Smooth muscle cell (in vitro differentiated cells): Measurements from ENCODE around the gene PLA2G2F. TPM values are rescaled to one million over a fixed set of nuclear protein-coding genes. Genes with fewer than 3 reads are reported as not detected.
A peak's percentile ranks its signal among the peaks of the same experiment; 100 is the strongest.

Source experiments
- DNase-seq: peaks from one replicate; lab custom pipeline; 2025; ENCODE audit not compliant: unreplicated experiment; lab: John Stamatoyannopoulos, UW
- H2AFZ ChIP-seq: fragments of 200-600 bp; sonication (generic); 2 replicates; pipeline ENCODE4 v1.6.0; 2016; ENCODE audit warnings: antibody characterized with exemption, low read depth, mild to moderate bottlenecking
- H3F3A ChIP-seq: fragments of 200-600 bp; sonication (generic); 2 replicates; pipeline ENCODE4 v1.6.0; 2017; ENCODE audit warnings: antibody characterized with exemption, low read depth
- H3K27ac ChIP-seq: fragments of 200-600 bp; sonication (generic); 2 replicates; pipeline ENCODE4 v1.5.1; 2016; ENCODE audit warnings: low read depth, mild to moderate bottlenecking
- H3K27me3 ChIP-seq: fragments of 200-600 bp; sonication (generic); 2 replicates; pipeline ENCODE4 v1.6.1; 2016; ENCODE audit warnings: low read depth, mild to moderate bottlenecking
- H3K36me3 ChIP-seq: fragments of 200-600 bp; sonication (generic); 2 replicates; pipeline ENCODE4 v1.5.1; 2016; ENCODE audit warnings: low read depth
- H3K4me1 ChIP-seq: fragments of 200-600 bp; sonication (generic); 2 replicates; pipeline ENCODE4 v1.5.1; 2016; ENCODE audit warnings: low read depth
- H3K4me2 ChIP-seq: fragments of 200-600 bp; sonication (generic); 2 replicates; pipeline ENCODE4 v1.6.0; 2016; ENCODE audit warnings: mild to moderate bottlenecking
- H3K4me3 ChIP-seq: fragments of 200-600 bp; sonication (generic); 2 replicates; pipeline ENCODE4 v1.5.1; 2016; ENCODE audit warnings: mild to moderate bottlenecking
- H3K79me2 ChIP-seq: fragments of 200-600 bp; sonication (generic); 2 replicates; pipeline ENCODE4 v1.6.0; 2016; ENCODE audit warnings: low read depth, mild to moderate bottlenecking
- H3K9ac ChIP-seq: fragments of 200-600 bp; sonication (generic); 2 replicates; pipeline ENCODE4 v1.6.0; 2016; ENCODE audit warnings: low read depth
- H3K9me3 ChIP-seq: fragments of 200-600 bp; sonication (generic); replicated peaks from 2 replicates; pipeline ENCODE4 v1.5.1; 2016; ENCODE audit warnings: low read depth
- H4K20me1 ChIP-seq: fragments of 200-600 bp; sonication (generic); 2 replicates; pipeline ENCODE4 v1.6.0; 2016; ENCODE audit warnings: low read depth
- WGBS: methylation state at CpG from one replicate; pipeline ENCODE4 v1.1.7; 2016; ENCODE audit warnings: low lambda C conversion rate; 5-methylcytosine and 5-hydroxymethylcytosine counted together
- polyA plus RNA-seq: library from polyadenylated mRNA; unstranded; fragments of >200 nt; fragmentation: Nextera tagmentation; extraction: Ambion mirVana; gene quantifications from 2 replicates; pipeline ENCODE4 v1.2.1, GENCODE V29; 2016
- total RNA-seq: library from RNA; depleted of rRNA; stranded (reverse); fragments of >200 nt; gene quantifications from 2 replicates; pipeline ENCODE4 v1.2.3, GENCODE V29; 2014
- TF ChIP-seq, protein P1 (sequence below): fragments of 200-600 bp; sonication (generic); IDR thresholded peaks from 2 replicates; pipeline ENCODE4 v1.5.1; 2017; ENCODE audit warnings: borderline replicate concordance, mild to moderate bottlenecking, antibody characterized with exemption; ENCODE audit not compliant: insufficient read depth, poor library complexity, severe bottlenecking

PLA2G2F gene
- total and polyA plus RNA-seq, 2 experiments from 2014 or later = 0.81 to 1.9 TPM

DNA sequence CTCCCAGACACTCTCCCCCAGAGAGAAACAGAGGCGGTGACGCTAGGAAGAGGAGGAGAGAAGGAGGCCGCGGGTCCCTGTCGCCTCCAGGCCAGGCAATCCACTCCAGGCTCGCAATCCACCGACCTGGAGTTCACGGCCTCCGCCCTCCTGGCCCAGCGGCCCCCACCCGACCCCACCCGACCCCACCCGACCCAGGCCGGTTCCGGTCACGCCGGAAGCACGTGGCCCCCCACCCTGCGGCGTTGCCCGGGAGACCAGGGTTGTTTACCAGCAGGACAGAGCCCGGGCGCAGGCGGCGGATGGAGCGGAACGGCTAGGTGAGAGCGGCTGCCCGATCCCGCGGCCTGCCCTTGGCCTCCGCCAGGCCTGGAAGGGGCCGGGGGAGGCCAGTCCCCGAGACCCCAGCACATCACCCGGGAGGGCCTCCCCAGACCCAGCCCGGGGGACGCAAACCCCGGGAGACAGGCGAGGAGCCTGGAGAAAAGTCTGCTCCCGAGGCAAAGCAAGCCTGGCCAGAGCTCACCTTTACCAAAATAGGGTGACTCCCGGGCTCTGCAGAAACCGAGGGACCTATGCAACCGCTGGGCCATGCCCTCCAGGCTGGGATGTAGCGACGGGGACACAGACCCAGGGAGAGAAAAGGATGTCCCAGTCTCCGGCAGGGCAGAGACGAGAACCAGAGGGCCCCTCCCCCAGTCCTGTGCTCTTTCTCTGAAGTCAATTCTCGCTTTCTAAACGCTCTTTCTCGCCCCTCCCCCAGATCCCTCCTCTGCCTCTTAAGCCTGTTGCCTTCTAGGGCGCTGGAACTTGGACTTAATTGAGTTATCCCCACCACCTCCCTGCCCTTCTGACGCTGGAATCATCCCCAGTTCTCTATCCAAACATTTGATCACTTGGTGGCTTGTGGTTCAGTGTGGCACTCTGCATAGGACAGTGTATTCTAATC is 47.0 kb downstream of the PLA2G2F start, which contains the start of the genes PLA2G2C and UBXN10:
Gene PLA2G2C, minus strand, starts transcription at position 685 of the 949 bp plus-strand sequence. CDS start 9,155 bp downstream, outside the sequence.
Gene UBXN10, plus strand, starts transcription at position 263 of the 949 bp plus-strand sequence. CDS start 4,466 bp downstream, outside the sequence.
- H3K4me1 ChIP-seq = peaks cover 7% of the 10 kb centered on the region
- no peaks in the 10 kb centered on the region for H4K20me1 ChIP-seq
- H3K27me3 ChIP-seq = no peaks in the 10 kb centered on the region
- TF ChIP-seq, protein P1, sequence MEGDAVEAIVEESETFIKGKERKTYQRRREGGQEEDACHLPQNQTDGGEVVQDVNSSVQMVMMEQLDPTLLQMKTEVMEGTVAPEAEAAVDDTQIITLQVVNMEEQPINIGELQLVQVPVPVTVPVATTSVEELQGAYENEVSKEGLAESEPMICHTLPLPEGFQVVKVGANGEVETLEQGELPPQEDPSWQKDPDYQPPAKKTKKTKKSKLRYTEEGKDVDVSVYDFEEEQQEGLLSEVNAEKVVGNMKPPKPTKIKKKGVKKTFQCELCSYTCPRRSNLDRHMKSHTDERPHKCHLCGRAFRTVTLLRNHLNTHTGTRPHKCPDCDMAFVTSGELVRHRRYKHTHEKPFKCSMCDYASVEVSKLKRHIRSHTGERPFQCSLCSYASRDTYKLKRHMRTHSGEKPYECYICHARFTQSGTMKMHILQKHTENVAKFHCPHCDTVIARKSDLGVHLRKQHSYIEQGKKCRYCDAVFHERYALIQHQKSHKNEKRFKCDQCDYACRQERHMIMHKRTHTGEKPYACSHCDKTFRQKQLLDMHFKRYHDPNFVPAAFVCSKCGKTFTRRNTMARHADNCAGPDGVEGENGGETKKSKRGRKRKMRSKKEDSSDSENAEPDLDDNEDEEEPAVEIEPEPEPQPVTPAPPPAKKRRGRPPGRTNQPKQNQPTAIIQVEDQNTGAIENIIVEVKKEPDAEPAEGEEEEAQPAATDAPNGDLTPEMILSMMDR = no peak
- peak within 1 kb of the TSS; percentile 100 for H3K4me2 ChIP-seq
- no peaks in the 10 kb centered on the region for H3K79me2 ChIP-seq
- peak within 1 kb of the TSS; percentile 93 for H2AFZ ChIP-seq
- peak within 1 kb of the TSS; percentile 42 for H3K27ac ChIP-seq
- peak within 1 kb of the TSS; percentile 66 for H3K4me3 ChIP-seq
- H3K9me3 ChIP-seq = no peaks in the 10 kb centered on the region
- peak; percentile 22 for DNase-seq
- H3K36me3 ChIP-seq = no peaks in the 10 kb centered on the region
- 3% methylated on average over 51 of the region's 52 CpGs for WGBS
- peak within 1 kb of the TSS; percentile 94 for H3K9ac ChIP-seq
- H3F3A ChIP-seq = peaks cover 6% of the 10 kb centered on the region

DNA sequence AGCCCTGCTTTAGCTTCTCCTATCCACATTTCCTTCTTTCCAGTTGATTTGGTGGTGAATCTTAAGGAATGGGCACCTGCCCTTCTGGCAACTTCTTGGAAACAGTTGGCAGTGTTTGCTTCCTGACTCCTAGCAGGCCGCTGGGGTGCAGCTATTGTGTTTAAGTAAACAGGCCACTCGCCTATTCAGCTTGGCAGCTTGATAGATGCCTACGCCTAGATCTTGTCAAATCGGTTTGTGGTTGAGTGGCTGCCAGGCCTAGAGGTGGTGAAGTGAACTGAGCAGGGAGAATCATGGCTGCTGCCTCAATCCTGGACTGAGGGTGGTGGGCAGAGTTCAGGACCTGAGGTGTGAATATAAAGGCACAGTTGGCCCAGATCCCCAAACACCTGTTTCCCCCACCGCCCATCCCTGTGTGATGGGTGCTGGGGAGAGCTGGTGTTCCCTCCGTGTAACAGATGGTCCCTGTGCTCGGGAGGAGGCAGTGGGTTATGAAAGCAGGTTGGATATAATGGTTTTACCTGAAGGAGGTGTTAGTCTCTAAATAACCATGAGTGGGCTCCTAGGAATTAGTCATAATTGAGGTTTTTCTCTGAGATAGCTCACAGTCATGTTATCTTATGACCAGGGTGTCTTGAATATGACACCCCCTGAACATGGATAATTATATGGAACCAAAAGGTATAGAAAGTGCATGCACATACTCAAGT is 48.1 kb downstream of the PLA2G2F start:
- Histone ChIP-seq H3K4me1 (peaks cover 7% of the 10 kb centered on the region), H3K79me2 (no peaks in the 10 kb centered on the region), H3K9ac (no peak overlapping the region), H2AFZ (no peak overlapping the region), H3K4me2 (no peak overlapping the region), H3K27ac (no peak overlapping the region), H3K36me3 (no peaks in the 10 kb centered on the region), H4K20me1 (no peaks in the 10 kb centered on the region), H3F3A (peaks cover 6% of the 10 kb centered on the region), H3K27me3 (no peaks in the 10 kb centered on the region), H3K9me3 (no peaks in the 10 kb centered on the region), H3K4me3 (no peak overlapping the region)
- DNase-seq = no peak
- WGBS = 85% methylated on average over 7 of the region's 7 CpGs
- TF ChIP-seq, protein P1 = no peak

GRCh38 chr1:20187813-20188454 is 48.8 kb downstream of the PLA2G2F start:
- H3K27ac ChIP-seq = no peak overlapping the region

More at GRCh38 chr1:20187813-20188454, 48.8 kb downstream of the PLA2G2F start:
- H2AFZ ChIP-seq = no peak overlapping the region
- H3K27me3 ChIP-seq = no peaks in the 10 kb centered on the region
- H4K20me1 ChIP-seq = no peaks in the 10 kb centered on the region
- no peak overlapping the region for H3K9ac ChIP-seq
- H3F3A ChIP-seq = peaks cover 6% of the 10 kb centered on the region
- 43% methylated on average over 4 of the region's 4 CpGs for WGBS
- H3K4me1 ChIP-seq = peaks cover 7% of the 10 kb centered on the region
- H3K4me3 ChIP-seq = no peak overlapping the region
- no peaks in the 10 kb centered on the region for H3K9me3 ChIP-seq
- TF ChIP-seq, protein P1 = no peak
- H3K79me2 ChIP-seq = no peaks in the 10 kb centered on the region
- no peaks in the 10 kb centered on the region for H3K36me3 ChIP-seq
- H3K4me2 ChIP-seq = no peak overlapping the region
- no peak for DNase-seq
